B cell (primary cell): ENCODE results near the gene PRUNE2. TPM values are rescaled to one million over a fixed set of nuclear protein-coding genes. Genes with fewer than 3 reads are reported as not detected.

Experiments used
- ATAC-seq: fragments of 200-7000 bp; cut with Tn5 transposase; one replicate; pipeline ENCODE4 v1.10.0; 2021; ENCODE audit warnings: low read depth, mild to moderate bottlenecking, moderate number of reproducible peaks, moderate library complexity
- CTCF ChIA-PET: fragments of 350-600 bp; sonication (Branson Sonifier 250); formaldehyde crosslinking; loops from one replicate; lab custom pipeline; 2021; ENCODE audit warnings: antibody characterized with exemption, inconsistent platforms; lab: Charles Lee
- POLR2A ChIA-PET: fragments of 350-600 bp; sonication (Branson Sonifier 250); formaldehyde crosslinking; loops from one replicate; lab custom pipeline; 2021; ENCODE audit warnings: antibody characterized with exemption; lab: Charles Lee
- DNase-seq: peaks from one replicate; pipeline ENCODE4 v3.0.0; 2013
- H2AFZ ChIP-seq: 2 replicates; pipeline ENCODE4 v1.6.1; 2012; ENCODE audit warnings: mild to moderate bottlenecking, low read depth, low read length; ENCODE audit not compliant: insufficient read depth, poor library complexity, severe bottlenecking
- H3K27ac ChIP-seq, 2 donors: 1 replicate in 1 of 2; 2 replicates in 1 of 2; pipeline ENCODE4 v1.5.1; 2012 to 2013; ENCODE audit warnings: low read length in 2 of 2, mild to moderate bottlenecking in 2 of 2, moderate library complexity in 1 of 2
- H3K27me3 ChIP-seq, 4 experiments: fragments of 200-600 bp in 1 of 4; sonication (generic) in 1 of 4; replicated peaks in 1 of 4; 1 replicate in 2 of 4; 2 replicates in 2 of 4; pipeline versions ENCODE4 v1.6.1 to v1.7.0; 2013 to 2016; ENCODE audit warnings: low read length in 3 of 4, mild to moderate bottlenecking in 2 of 4, mixed read lengths in 1 of 4, moderate library complexity in 1 of 4; ENCODE audit not compliant: insufficient read depth in 4 of 4, control insufficient read depth in 3 of 4; ENCODE audit errors: control extremely low read depth in 1 of 4
- H3K36me3 ChIP-seq, 2 experiments: replicated peaks in 1 of 2; 1 replicate in 1 of 2; 2 replicates in 1 of 2; pipeline versions ENCODE4 v1.6.1 to v1.7.1; 2013; ENCODE audit warnings: low read length in 1 of 2; ENCODE audit not compliant: insufficient read depth in 2 of 2, control insufficient read depth in 1 of 2; ENCODE audit errors: control extremely low read depth in 1 of 2, extremely low read depth in 1 of 2
- H3K4me1 ChIP-seq, 2 donors: fragments of 200-600 bp in 1 of 2; sonication (generic) in 1 of 2; 1 replicate in 1 of 2; 2 replicates in 1 of 2; pipeline versions ENCODE4 v1.5.1 to v1.6.1; 2013 to 2017; ENCODE audit warnings: low read length in 2 of 2; ENCODE audit not compliant: control insufficient read depth in 2 of 2, insufficient read depth in 2 of 2
- H3K4me2 ChIP-seq: replicated peaks from 2 replicates; pipeline ENCODE3; 2012; ENCODE audit warnings: mild to moderate bottlenecking, low read depth, low read length; ENCODE audit not compliant: poor library complexity, severe bottlenecking
- H3K4me3 ChIP-seq, 5 experiments: fragments of 200-600 bp in 1 of 5; sonication (generic) in 1 of 5; 1 replicate in 3 of 5; 2 replicates in 2 of 5; pipeline versions ENCODE4 v1.5.1 to v1.7.0; 2011 to 2016; ENCODE audit warnings: low read length in 4 of 5, mild to moderate bottlenecking in 4 of 5, low read depth in 2 of 5, control low read depth in 1 of 5, moderate library complexity in 1 of 5; ENCODE audit not compliant: insufficient read depth in 1 of 5; ENCODE audit errors: control extremely low read depth in 1 of 5, extremely low read depth in 1 of 5
- H3K79me2 ChIP-seq: fragments of 200-600 bp; sonication (generic); one replicate; pipeline ENCODE4 v1.6.0; 2016; ENCODE audit warnings: low read length; ENCODE audit not compliant: control insufficient read depth, insufficient read depth
- H3K9ac ChIP-seq: fragments of 200-600 bp; sonication (generic); 2 replicates; pipeline ENCODE4 v1.6.1; 2017; ENCODE audit warnings: mild to moderate bottlenecking, low read length, moderate library complexity
- H3K9me3 ChIP-seq, 3 donors: one replicate each; pipeline versions ENCODE4 v1.6.1 to v1.7.1; 2013; ENCODE audit warnings: low read length in 2 of 3; ENCODE audit not compliant: control insufficient read depth in 2 of 3, insufficient read depth in 1 of 3; ENCODE audit errors: control extremely low read depth in 1 of 3
- H4K20me1 ChIP-seq: 2 replicates; pipeline ENCODE4 v1.6.0; 2012; ENCODE audit warnings: mild to moderate bottlenecking, low read length; ENCODE audit not compliant: insufficient read depth, control insufficient read depth, poor library complexity, severe bottlenecking
- H3K27ac Mint-ChIP-seq: one replicate; pipeline ENCODE4 v1.8.0; 2021; ENCODE audit warnings: mixed read lengths
- H3K27me3 Mint-ChIP-seq: one replicate; pipeline ENCODE4 v1.8.0; 2021; ENCODE audit warnings: mixed read lengths
- H3K4me1 Mint-ChIP-seq: one replicate; pipeline ENCODE4 v1.8.0; 2021; ENCODE audit warnings: mixed read lengths
- H3K4me3 Mint-ChIP-seq: one replicate; pipeline ENCODE4 v1.8.0; 2021; ENCODE audit warnings: mixed read lengths
- H3K9me3 Mint-ChIP-seq: one replicate; pipeline ENCODE4 v1.8.0; 2022; ENCODE audit warnings: mixed read lengths; ENCODE audit not compliant: insufficient read depth
- EZH2 ChIP-seq: IDR thresholded peaks from 2 replicates; pipeline ENCODE4 v1.6.1; 2012; ENCODE audit warnings: borderline replicate concordance, low read depth, mild to moderate bottlenecking, moderate library complexity, low read length; ENCODE audit not compliant: insufficient read depth, poor library complexity, severe bottlenecking
- WGBS: methylation state at CpG from one replicate; pipeline ENCODE4 v1.1.5; 2013; ENCODE audit warnings: missing lambda C conversion rate; ENCODE audit not compliant: insufficient coverage; 5-methylcytosine and 5-hydroxymethylcytosine counted together
- intact Hi-C: fragments of 100-400 bp; cut with micrococcal nuclease; formaldehyde crosslinking; loops from one replicate; pipeline ENCODE4 v1.10.0; 2022
- polyA plus RNA-seq: library from polyadenylated mRNA; depleted of rRNA; stranded (reverse); fragments of >200 nt; gene quantifications from 2 replicates; pipeline ENCODE4 v1.2.3, GENCODE V29; 2012
- total RNA-seq, 2 donors: library from RNA; stranded (reverse); fragments of 120-200 nt in 1 of 2; gene quantifications; 1 replicate in 1 of 2; 2 replicates in 1 of 2; pipeline versions ENCODE4 v1.2.3 to v1.2.4, GENCODE V29; 2013 to 2022
- TF ChIP-seq, protein P1 (sequence below): fragments of 200-600 bp; IDR thresholded peaks from one replicate; pipeline ENCODE4 v1.8.0; 2022; ENCODE audit warnings: antibody characterized with exemption, mild to moderate bottlenecking

PRUNE2 gene
- total and polyA plus RNA-seq, 2 donors (not counting 1 experiment from before 2014, with no cell fraction given): 0.12 TPM; not detected in 1

DNA sequence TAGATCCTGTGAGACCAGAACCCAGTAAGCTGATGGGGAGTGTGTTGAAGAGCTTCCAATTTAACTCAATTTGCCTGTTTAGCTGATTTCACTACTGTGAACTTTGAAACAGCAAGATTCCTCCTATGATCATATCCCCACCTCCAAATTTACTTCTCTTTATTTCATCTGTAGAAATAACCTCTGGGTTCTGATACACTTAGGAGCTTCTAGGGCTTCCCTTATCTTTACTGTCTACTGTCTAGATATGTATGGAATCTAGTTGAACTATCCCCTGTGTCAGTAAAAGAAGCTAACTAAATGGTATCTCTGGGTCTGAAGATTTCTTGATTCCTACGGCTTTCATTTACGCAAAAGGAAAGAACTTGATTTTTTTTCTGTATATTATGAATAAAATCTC is 330.2 kb downstream of the PRUNE2 start:
- ATAC-seq: no peak
- Mint-ChIP-seq H3K9me3 (no peaks in the 10 kb centered on the region), H3K4me1 (peaks cover 48% of the 10 kb centered on the region), H3K4me3 (no peak overlapping the region), H3K27ac (no peak overlapping the region), H3K27me3 (peaks cover 14% of the 10 kb centered on the region)
- Histone ChIP-seq H3K27me3 (no peaks in the 10 kb centered on the region), H3K4me2 (peak overlapping the region; percentile 53), H3K27ac (no peak overlapping the region), H2AFZ (no peak overlapping the region), H3K79me2 (no peaks in the 10 kb centered on the region), H3K9ac (no peak overlapping the region), H3K9me3 (peaks cover 0 to 11% (median 2%) of the 10 kb centered on the region in 3 donors), H3K4me3 (no peak overlapping the region), H3K36me3 (no peaks in the 10 kb centered on the region), H4K20me1 (no peaks in the 10 kb centered on the region), H3K4me1 (peaks cover 26 to 35% of the 10 kb centered on the region in 2 donors)
- intact Hi-C loops: loop anchor here (2.0 to 5.0 kb wide), 2 partner anchors 63 to 117 kb away; partner anchors contain the start of gene GCNT1
- TF ChIP-seq, protein P1, sequence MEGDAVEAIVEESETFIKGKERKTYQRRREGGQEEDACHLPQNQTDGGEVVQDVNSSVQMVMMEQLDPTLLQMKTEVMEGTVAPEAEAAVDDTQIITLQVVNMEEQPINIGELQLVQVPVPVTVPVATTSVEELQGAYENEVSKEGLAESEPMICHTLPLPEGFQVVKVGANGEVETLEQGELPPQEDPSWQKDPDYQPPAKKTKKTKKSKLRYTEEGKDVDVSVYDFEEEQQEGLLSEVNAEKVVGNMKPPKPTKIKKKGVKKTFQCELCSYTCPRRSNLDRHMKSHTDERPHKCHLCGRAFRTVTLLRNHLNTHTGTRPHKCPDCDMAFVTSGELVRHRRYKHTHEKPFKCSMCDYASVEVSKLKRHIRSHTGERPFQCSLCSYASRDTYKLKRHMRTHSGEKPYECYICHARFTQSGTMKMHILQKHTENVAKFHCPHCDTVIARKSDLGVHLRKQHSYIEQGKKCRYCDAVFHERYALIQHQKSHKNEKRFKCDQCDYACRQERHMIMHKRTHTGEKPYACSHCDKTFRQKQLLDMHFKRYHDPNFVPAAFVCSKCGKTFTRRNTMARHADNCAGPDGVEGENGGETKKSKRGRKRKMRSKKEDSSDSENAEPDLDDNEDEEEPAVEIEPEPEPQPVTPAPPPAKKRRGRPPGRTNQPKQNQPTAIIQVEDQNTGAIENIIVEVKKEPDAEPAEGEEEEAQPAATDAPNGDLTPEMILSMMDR: no peak
- no peak for TF ChIP-seq EZH2
- POLR2A ChIA-PET: no interaction called here
- no CpG with 5 or more reads among the region's 2 CpGs for WGBS
- CTCF ChIA-PET: interaction anchor here (1.2 kb wide), 1 partner anchor 74 kb away, joined by 3 read pairs; no protein-coding TSS in a partner anchor
- no peak for DNase-seq

DNA sequence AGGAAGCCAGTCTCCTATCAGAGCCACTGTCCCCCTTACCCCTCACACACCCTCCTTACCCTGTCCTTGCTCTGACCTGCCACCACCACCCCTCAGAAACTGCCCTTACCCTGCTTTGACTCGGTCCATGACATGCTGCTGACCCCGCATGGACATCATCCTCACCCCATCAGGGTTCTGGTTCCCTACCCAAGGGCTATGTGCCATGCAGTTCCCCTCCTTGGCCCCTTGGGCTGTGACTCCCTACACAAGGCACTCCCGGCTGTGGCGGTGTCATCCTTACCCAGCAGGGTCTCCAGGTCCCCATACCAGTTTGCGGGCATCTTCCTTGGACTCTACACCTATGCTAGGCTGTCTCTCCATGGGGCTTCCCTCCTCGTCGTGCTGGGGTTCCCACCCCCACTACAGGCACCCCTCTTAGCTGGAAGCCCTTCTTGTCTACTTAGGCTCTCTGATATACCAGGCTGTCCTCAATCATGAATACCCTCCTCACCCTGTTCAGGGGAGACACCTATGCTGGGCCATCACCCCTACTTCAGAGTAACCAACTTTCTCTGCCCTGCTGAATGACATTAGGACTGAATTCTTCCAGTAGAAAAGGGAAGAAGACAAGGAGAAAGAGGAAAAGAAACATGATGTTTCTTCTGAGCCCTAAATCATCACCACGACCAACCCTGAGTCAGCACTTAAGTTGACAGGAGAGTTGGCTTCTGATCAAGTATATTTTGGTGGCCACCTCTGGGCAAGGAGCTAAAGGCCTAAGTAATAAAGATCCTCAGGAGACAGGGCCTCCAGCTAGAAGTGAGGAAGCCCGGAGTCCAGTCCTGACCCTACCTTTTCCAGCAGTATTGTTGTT is 331.8 kb downstream of the PRUNE2 start:
- Histone ChIP-seq H2AFZ (no peak overlapping the region), H4K20me1 (no peaks in the 10 kb centered on the region), H3K79me2 (no peaks in the 10 kb centered on the region), H3K4me3 (no peak overlapping the region), H3K36me3 (no peaks in the 10 kb centered on the region), H3K9ac (no peak overlapping the region), H3K27ac (no peak overlapping the region), H3K4me2 (no peak overlapping the region), H3K27me3 (no peaks in the 10 kb centered on the region), H3K9me3 (peaks cover 0 to 18% (median 8%) of the 10 kb centered on the region in 3 donors), H3K4me1 (peaks cover 34 to 41% of the 10 kb centered on the region in 2 donors)
- H3K4me3 Mint-ChIP-seq: no peak overlapping the region
- POLR2A ChIA-PET: no interaction called here
- DNase-seq (no peak), ATAC-seq (no peak)
- no peak overlapping the region for H3K27ac Mint-ChIP-seq
- no peaks in the 10 kb centered on the region for H3K9me3 Mint-ChIP-seq
- WGBS: 99% methylated on average over 7 of the region's 9 CpGs
- peaks cover 6% of the 10 kb centered on the region for H3K27me3 Mint-ChIP-seq
- peaks cover 53% of the 10 kb centered on the region for H3K4me1 Mint-ChIP-seq
- intact Hi-C loops: loop anchor here (5.0 kb wide), 1 partner anchor 78 kb away; no protein-coding TSS in a partner anchor
- TF ChIP-seq, protein P1: no peak
- TF ChIP-seq EZH2: no peak
- CTCF ChIA-PET: interaction anchor here (1.0 to 1.2 kb wide), 2 partner anchors 12 to 76 kb away, joined by 3 read pairs; no protein-coding TSS in a partner anchor
